ENCODE measurements around the gene PHF21A. TPM values are rescaled to one million over a fixed set of nuclear protein-coding genes. Genes with fewer than 3 reads are reported as not detected.

The PHF21A gene
- total and polyA plus RNA-seq, 2 of the 13 experiments (the other 11 are each of a cell fraction or from before 2014, with no cell fraction given) = 4.1 to 34.6 TPM

DNA sequence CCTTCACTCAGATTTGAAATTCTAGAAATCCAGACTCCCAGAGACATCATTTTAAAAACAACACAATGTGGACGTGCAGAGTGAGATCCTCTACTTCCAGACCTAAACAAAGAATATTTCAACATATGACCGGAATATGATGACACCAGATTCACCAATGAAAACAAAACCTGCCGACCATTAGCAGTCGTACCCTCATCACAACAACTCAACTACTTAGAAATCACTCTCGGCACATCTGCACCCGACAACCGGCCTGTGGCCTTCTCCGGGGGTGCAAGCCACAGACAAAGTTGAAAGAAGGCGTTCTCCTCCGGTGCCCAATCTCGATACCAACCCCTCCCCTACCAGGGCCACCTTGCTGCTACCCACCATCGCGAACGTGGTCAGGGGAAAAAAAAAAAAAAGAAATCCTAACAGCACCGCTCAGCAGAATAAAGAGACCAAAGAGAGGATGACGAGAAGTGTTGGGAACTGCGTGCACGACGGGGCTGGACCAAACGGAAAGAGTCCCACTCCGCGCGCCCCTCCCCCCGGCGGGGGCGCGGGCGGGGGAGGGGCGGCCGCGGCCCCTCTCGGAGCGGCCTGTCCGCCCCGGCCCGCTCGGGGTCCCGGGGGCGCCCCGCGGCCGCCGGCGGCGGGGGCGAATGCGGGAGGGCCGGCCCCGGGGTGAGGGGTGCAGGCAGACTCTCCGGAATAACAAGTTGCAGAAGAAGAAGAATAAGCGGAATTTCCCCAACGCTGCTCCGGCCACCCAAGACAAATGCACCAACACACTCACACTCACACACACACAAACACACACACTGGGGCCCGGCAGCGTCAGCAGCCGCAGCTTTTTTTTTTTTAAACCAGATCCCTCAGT lies 1.7 kb downstream of the PHF21A start (continued):
- peak; percentile 53; the same call in 1 of the 2 replicates for TF ChIP-seq ZNF350 (CRISPR knock-in tag; IDR thresholded peaks at IDR 0.05; ENCODE audit: borderline replicate concordance, low read depth)
- peak; percentile 64; the same call in 1 of the 2 replicates for TF ChIP-seq HMG20A (CRISPR knock-in tag; IDR thresholded peaks at IDR 0.05; ENCODE audit: borderline replicate concordance)
- TF ChIP-seq ZNF33A (CRISPR knock-in tag; IDR thresholded peaks at IDR 0.05; ENCODE audit: borderline replicate concordance) = no peak
- peak; percentile 30; the same call in 1 of the 2 replicates for TF ChIP-seq SPEN (CRISPR knock-in tag; IDR thresholded peaks at IDR 0.05; ENCODE audit: low read depth)
- TF ChIP-seq, protein P1, sequence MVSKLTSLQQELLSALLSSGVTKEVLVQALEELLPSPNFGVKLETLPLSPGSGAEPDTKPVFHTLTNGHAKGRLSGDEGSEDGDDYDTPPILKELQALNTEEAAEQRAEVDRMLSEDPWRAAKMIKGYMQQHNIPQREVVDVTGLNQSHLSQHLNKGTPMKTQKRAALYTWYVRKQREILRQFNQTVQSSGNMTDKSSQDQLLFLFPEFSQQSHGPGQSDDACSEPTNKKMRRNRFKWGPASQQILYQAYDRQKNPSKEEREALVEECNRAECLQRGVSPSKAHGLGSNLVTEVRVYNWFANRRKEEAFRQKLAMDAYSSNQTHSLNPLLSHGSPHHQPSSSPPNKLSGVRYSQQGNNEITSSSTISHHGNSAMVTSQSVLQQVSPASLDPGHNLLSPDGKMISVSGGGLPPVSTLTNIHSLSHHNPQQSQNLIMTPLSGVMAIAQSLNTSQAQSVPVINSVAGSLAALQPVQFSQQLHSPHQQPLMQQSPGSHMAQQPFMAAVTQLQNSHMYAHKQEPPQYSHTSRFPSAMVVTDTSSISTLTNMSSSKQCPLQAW (CRISPR knock-in tag; IDR thresholded peaks at IDR 0.05) = peak; percentile 43
- TF ChIP-seq EEA1 (CRISPR knock-in tag; IDR thresholded peaks at IDR 0.05; ENCODE audit: borderline replicate concordance) = no peak
- TF ChIP-seq ZNF766 (CRISPR knock-in tag; IDR thresholded peaks at IDR 0.05; ENCODE audit: borderline replicate concordance) = peak; percentile 50; the same call in 1 of the 2 replicates
- no peak for TF ChIP-seq GABPA (IDR thresholded peaks at IDR 0.05; ENCODE audit: low read depth, low read length)
- peak; percentile 15; the same call in 1 of the 2 replicates for TF ChIP-seq GABPA (CRISPR knock-in tag; IDR thresholded peaks at IDR 0.05; ENCODE audit: low read depth)
- TF ChIP-seq, protein P2, sequence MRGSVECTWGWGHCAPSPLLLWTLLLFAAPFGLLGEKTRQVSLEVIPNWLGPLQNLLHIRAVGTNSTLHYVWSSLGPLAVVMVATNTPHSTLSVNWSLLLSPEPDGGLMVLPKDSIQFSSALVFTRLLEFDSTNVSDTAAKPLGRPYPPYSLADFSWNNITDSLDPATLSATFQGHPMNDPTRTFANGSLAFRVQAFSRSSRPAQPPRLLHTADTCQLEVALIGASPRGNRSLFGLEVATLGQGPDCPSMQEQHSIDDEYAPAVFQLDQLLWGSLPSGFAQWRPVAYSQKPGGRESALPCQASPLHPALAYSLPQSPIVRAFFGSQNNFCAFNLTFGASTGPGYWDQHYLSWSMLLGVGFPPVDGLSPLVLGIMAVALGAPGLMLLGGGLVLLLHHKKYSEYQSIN (CRISPR knock-in tag; IDR thresholded peaks at IDR 0.05; ENCODE audit: borderline replicate concordance) = no peak
- no peak for TF ChIP-seq ZNF256 (CRISPR knock-in tag; conservative IDR thresholded peaks at IDR 0.05)
- TF ChIP-seq CCDC6 (CRISPR knock-in tag; IDR thresholded peaks at IDR 0.05) = no peak
- TF ChIP-seq MTA1 (CRISPR knock-in tag; IDR thresholded peaks at IDR 0.05; ENCODE audit: borderline replicate concordance) = no peak
- 0 out of 2 replicates have a peak, but pooled peaks have one; percentile 29 for TF ChIP-seq SMAD3 (CRISPR knock-in tag; IDR thresholded peaks at IDR 0.05)
- no peak for TF ChIP-seq ZNF839 (CRISPR knock-in tag; IDR thresholded peaks at IDR 0.05; ENCODE audit: borderline replicate concordance)
- TF ChIP-seq SIN3B (IDR thresholded peaks at IDR 0.05; ENCODE audit: low read length) = 0 out of 2 replicates have a peak, but pooled peaks have one; percentile 5
- TF ChIP-seq JUND (CRISPR knock-in tag; IDR thresholded peaks at IDR 0.05) = no peak
- TF ChIP-seq ZMYM2 (CRISPR knock-in tag; IDR thresholded peaks at IDR 0.05) = no peak
- 0 out of 2 replicates have a peak, but pooled peaks have one; percentile 30 for TF ChIP-seq ERF (CRISPR knock-in tag; IDR thresholded peaks at IDR 0.05)
- TF ChIP-seq, protein P3, sequence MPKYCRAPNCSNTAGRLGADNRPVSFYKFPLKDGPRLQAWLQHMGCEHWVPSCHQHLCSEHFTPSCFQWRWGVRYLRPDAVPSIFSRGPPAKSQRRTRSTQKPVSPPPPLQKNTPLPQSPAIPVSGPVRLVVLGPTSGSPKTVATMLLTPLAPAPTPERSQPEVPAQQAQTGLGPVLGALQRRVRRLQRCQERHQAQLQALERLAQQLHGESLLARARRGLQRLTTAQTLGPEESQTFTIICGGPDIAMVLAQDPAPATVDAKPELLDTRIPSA (CRISPR knock-in tag; IDR thresholded peaks at IDR 0.05; ENCODE audit: borderline replicate concordance) = no peak
- no peak for TF ChIP-seq MEF2D (CRISPR knock-in tag; IDR thresholded peaks at IDR 0.05)
- TF ChIP-seq, protein P4, sequence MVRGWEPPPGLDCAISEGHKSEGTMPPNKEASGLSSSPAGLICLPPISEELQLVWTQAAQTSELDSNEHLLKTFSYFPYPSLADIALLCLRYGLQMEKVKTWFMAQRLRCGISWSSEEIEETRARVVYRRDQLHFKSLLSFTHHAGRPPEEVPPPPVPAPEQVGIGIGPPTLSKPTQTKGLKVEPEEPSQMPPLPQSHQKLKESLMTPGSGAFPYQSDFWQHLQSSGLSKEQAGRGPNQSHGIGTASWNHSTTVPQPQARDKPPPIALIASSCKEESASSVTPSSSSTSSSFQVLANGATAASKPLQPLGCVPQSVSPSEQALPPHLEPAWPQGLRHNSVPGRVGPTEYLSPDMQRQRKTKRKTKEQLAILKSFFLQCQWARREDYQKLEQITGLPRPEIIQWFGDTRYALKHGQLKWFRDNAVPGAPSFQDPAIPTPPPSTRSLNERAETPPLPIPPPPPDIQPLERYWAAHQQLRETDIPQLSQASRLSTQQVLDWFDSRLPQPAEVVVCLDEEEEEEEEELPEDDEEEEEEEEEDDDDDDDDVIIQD (CRISPR knock-in tag; IDR thresholded peaks at IDR 0.05; ENCODE audit: low read depth) = 0 out of 2 replicates have a peak, but pooled peaks have one; percentile 14
- no peak for TF ChIP-seq MBNL3 (CRISPR knock-in tag; conservative IDR thresholded peaks at IDR 0.05)
- TF ChIP-seq ZNF614 (CRISPR knock-in tag; IDR thresholded peaks at IDR 0.05; ENCODE audit: borderline replicate concordance) = no peak
- TF ChIP-seq ZNF781 (CRISPR knock-in tag; IDR thresholded peaks at IDR 0.05; ENCODE audit: borderline replicate concordance, not compliant biosample characterization) = no peak
- no peak for TF ChIP-seq CHCHD3 (CRISPR knock-in tag; IDR thresholded peaks at IDR 0.05)
